Renal cortex interstitium (tissue), 11 donors: ENCODE results near the gene ARGLU1. TPM values are rescaled to one million over a fixed set of nuclear protein-coding genes. Genes with fewer than 3 reads are reported as not detected.

Experiments
- DNase-seq, 11 donors: peaks; one replicate each; pipeline ENCODE4 v3.0.0-alpha.2; 2013; ENCODE audit warnings: low read depth in 9 of 11, low spot score in 4 of 11; ENCODE audit errors: extremely low read depth in 1 of 11
- polyA plus RNA-seq, 3 donors: library from polyadenylated mRNA; unstranded; fragments of 120-200 nt; gene quantifications; one replicate each; pipeline ENCODE4 v1.2.1, GENCODE V29; 2013; ENCODE audit not compliant: insufficient read length in 3 of 3

The ARGLU1 gene
- polyA plus RNA-seq, 3 donors: 338 to 417 (median 379) TPM

GRCh38 chr13:106532111-106532929 lies 35.6 kb downstream of the ARGLU1 start:
- DNase-seq: no peak

DNA sequence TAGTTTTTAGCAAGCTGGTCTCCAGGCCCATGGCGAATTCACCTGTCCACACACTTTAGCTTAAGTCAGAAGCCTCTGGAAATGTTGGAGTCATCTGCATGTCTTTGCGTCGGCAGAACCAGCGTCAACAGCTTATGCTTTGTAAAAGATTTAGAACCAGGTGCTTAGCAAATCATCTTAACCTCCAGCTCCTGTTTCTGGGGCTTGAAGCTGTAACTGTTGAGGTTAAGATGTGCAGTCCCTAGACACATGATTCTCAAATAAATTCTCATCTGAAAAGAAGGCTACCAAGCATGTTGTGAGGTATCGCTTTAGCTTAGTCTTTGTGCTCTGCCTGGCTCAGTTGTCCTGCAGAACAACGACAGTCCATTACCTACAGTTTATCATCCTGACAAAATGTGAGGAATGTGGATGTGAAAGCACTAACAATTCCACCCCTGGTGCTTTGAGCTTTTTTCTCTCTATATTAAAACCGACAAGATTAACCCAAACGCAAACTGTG lies 36.9 kb downstream of the ARGLU1 start:
- no peak for DNase-seq

GRCh38 chr13:106530171-106530851 lies 37.6 kb downstream of the ARGLU1 start:
- DNase-seq: no peak

- DNase-seq: no peak
Measured at GRCh38 chr13:106529415-106530170, 38.3 kb downstream of the ARGLU1 start.

GRCh38 chr13:106528718-106529414 lies 39.1 kb downstream of the ARGLU1 start:
- no peak for DNase-seq

GRCh38 chr13:106527826-106528225 lies 40.1 kb downstream of the ARGLU1 start:
- DNase-seq: no peak

DNA sequence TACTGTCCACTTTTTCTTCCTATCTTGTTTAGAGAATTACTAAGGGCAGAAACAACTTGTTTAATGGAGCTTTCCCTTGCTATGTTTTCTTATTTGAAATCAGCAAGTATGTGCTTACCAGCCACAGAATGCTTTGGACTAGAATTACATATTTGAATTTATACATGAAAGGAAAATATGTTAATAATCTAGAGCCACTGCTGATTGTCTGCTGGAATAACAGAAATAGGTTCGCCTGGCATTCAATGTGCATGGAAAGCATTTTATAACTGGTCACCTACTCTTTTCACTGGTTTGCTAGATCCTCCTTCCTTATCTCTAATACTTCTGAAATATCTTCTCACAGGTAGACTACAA lies 40.5 kb downstream of the ARGLU1 start:
- no peak for DNase-seq

DNA sequence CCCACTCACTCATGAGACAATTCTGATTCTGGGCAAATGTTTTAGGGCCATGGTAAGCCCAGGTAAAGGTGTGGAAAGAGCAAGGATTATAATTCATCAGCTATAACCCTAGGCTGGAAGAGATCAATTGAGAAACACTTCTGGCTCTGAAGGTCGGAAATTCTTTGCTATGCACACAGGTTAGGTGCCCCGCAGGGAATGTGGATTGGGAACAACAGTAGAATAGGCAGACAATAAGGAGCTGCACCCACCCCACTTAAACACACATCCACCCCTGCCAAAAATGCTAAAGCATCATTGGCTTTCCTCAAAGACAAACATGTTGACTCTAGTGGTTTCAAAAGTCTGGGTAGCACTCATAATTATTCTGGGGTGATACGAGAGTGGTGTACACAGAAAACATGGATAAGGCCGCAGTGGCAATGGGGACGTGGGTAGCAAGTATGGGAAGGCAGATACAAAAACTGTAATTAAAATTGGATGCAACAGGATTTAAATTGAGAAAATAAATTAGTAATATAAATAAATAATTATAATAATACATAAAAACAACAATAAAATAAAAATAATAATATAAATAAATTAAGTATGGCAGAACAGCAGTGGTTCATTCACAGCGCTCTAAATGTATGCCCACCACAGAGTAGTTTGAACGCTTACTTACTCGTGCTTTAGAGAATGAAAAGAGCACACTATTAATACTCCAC lies 41.0 kb downstream of the ARGLU1 start:
- no peak for DNase-seq

DNA sequence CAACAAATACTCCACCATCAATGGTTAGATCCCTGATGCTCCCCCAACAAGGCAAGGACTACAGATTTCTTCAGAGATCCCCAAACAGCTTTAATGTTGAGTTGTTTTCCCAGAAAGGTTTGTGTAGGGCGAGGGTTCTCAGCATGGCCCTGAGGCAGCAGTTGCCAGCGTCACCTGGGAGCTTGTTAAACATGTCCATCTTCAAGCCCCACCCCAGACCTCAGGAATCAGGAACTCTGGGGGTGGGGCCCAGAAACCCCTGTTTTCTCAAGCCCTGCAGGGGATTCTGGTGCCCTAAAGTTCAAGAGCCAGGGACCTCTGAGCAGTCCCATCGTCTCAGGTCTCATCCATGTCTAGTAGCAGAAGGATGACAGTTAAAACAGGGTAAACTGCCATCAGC lies 42.1 kb downstream of the ARGLU1 start:
- DNase-seq: no peak

DNA sequence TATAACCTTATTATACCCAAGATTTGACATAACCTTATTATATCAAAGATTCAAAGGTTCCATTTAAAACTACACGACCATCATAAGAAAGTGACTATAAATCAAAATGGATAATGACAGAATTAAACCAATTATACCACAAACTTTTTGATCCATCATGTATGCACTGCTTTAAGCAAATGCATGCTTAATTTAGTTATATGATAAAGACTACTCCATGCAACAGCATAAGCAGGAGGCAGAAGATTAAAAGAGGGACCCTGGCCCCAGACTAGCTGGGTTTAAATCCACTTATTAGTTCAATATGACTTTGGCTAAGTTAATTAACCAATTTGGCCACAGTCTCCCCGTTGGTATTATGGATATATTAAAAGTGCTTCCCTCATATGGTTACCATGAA lies 43.8 kb downstream of the ARGLU1 start:
- no peak for DNase-seq

- DNase-seq: no peak
Measured at GRCh38 chr13:106523576-106523975, 44.4 kb downstream of the ARGLU1 start.

GRCh38 chr13:106522898-106523525 lies 44.9 kb downstream of the ARGLU1 start:
- DNase-seq: no peak

DNA sequence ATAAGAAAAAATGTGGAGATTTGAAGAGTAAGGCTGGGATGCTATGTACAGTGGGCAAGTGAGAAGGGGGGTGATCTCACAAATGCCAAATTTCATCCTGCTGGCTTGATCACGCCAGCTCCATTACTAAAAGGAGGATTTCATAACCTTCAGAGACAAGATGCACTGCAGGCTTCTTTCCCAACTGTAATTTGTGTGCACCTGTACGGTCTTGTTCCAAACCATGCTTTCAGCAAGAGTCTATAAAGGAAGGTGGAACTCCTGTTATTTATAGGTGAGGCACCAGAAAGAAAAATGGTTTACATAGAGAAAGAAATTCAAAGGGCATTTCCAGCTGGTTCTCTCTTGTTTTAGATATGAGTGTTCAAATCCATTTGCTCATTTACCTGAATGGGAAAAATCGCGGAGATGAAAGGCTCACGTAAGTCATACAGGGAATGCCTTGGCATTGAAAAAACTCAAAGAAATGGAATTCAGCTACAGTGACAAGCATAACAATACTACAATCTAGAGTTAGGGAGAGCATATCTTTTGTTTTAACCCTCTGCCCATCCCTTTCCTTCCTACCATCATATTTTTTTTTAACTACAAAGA lies 45.7 kb downstream of the ARGLU1 start:
- no peak for DNase-seq

DNA sequence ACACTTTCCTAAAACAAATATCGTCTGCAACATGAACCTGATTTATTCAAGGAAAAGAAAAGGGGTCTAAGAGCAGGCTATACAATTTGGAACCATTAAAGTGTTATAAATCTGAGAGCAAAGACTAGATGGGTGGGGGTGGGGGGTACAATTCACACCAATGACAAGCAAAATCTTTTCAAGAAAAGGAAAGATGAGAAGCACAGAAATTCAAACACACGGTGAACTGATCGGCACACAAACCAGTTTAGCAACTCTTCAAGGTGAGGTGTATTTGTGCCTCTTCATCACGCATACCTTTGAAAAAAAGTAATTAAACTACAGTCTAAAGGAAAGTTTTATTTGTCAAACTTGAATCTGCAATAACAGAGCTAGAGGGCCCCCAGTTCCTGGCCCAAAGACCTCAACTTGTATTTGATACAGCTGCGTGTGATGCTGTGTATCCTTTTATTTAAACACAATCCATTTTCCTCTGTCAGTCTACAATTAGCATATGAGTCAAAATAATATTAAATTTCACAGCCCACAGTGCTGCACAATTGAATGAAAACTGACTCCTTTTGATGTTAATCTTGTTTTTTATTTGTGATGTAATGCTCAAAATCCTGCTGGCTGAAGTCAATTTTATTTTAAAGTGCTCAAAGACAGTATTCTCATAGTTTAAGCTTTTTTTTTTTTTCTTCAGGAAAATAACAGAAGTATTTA lies 46.7 kb downstream of the ARGLU1 start:
- DNase-seq: no peak

- DNase-seq: no peak
Measured at GRCh38 chr13:106520251-106521054, 47.5 kb downstream of the ARGLU1 start.

DNA sequence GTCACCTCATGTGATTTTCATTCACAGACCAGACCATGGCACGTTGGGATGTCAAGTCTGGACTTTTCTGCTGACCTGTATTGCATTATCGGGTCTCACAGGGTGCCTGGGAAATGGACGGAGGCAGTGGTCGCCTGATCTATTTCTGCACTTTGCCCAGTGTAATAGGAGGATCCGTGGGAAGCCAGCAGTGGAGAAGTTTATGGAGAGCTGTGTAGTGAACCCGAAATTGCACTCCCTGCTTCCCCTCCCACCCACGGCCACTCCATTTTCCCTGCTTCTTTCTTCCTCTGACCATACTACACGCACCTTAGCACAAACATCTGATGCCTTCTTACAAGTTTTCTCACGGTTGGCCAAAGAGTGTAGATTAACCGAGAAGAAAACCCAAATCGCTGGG lies 49.4 kb downstream of the ARGLU1 start:
- DNase-seq: no peak
